ENCODE measurements around the gene PTAFR.

Gene PTAFR

GRCh38 chr1:28154078-28154594 is 22.4 kb downstream of the PTAFR start:
- H3K27ac ChIP-seq = no peak overlapping the region; the same call in 1 of the 2 replicates
- TF ChIP-seq CTCF (conservative IDR thresholded peaks at IDR 0.05) = no peak

GRCh38 chr1:28150125-28150780 is 26.2 kb downstream of the PTAFR start:
- H3K27ac ChIP-seq = no peak overlapping the region
- no peak for TF ChIP-seq CTCF (conservative IDR thresholded peaks at IDR 0.05)

- TF ChIP-seq CTCF (conservative IDR thresholded peaks at IDR 0.05) = no peak
- no peak overlapping the region for H3K27ac ChIP-seq
Measured at GRCh38 chr1:28148880-28149195, 27.7 kb downstream of the PTAFR start.

GRCh38 chr1:28147264-28148094 is 29.0 kb downstream of the PTAFR start:
- H3K27ac ChIP-seq = peak overlapping the region; percentile 11; the same call in 1 of the 2 replicates
- TF ChIP-seq CTCF (conservative IDR thresholded peaks at IDR 0.05) = no peak

- H3K27ac ChIP-seq = no peak overlapping the region
- no peak for TF ChIP-seq CTCF (conservative IDR thresholded peaks at IDR 0.05)
Measured at GRCh38 chr1:28145728-28146127, 30.8 kb downstream of the PTAFR start.

GRCh38 chr1:28144203-28145135 is 32.0 kb downstream of the PTAFR start:
- H3K27ac ChIP-seq = no peak overlapping the region
- no peak for TF ChIP-seq CTCF (conservative IDR thresholded peaks at IDR 0.05)
